Measurements from ENCODE around the gene NUDT5. TPM values are rescaled to one million over a fixed set of nuclear protein-coding genes. Genes with fewer than 3 reads are reported as not detected.

The NUDT5 gene
- total and polyA plus RNA-seq, 2 of the 13 experiments (the other 11 are each of a cell fraction or from before 2014, with no cell fraction given) = 79.6 to 134 TPM

GRCh38 chr10:12225444-12225843 is 29.8 kb upstream of the NUDT5 start (continued):
- TF ChIP-seq ZNF318 (CRISPR knock-in tag; IDR thresholded peaks at IDR 0.05) (no peak), ZNF383 (CRISPR knock-in tag; IDR thresholded peaks at IDR 0.05; ENCODE audit: borderline replicate concordance) (no peak), HNF4G (IDR thresholded peaks at IDR 0.05; ENCODE audit: borderline replicate concordance, low read depth, low read length) (no peak), HNF4G (CRISPR knock-in tag; IDR thresholded peaks at IDR 0.05; ENCODE audit: borderline replicate concordance, low read depth) (no peak), ZNF724P (CRISPR knock-in tag; IDR thresholded peaks at IDR 0.05; ENCODE audit: borderline replicate concordance) (no peak), SMAD3 (CRISPR knock-in tag; IDR thresholded peaks at IDR 0.05) (no peak), ZNF274 (CRISPR knock-in tag; IDR thresholded peaks at IDR 0.05) (no peak)

Measured in HepG2 (cell line).